T-cell (primary cell): ENCODE measurements around the gene NRG3. TPM values are rescaled to one million over a fixed set of nuclear protein-coding genes. Genes with fewer than 3 reads are reported as not detected.

Experiments
- ATAC-seq, 4 experiments: fragments of 200-7000 bp in 3 of 4; fragments of 150-1000 bp in 1 of 4; cut with Tn5 transposase; replicated peaks in 1 of 4; 1 replicate in 3 of 4; 2 replicates in 1 of 4; pipeline ENCODE4 v1.10.0; 2021; ENCODE audit warnings: moderate library complexity in 3 of 4, mild to moderate bottlenecking in 2 of 4, moderate number of reproducible peaks in 1 of 4
- CTCF ChIA-PET, 2 donors: fragments of 300-600 bp; sonication (Branson Sonifier 250); formaldehyde crosslinking; loops; one replicate each; lab custom pipeline; 2022; ENCODE audit warnings: antibody characterized with exemption in 2 of 2; lab: Charles Lee
- POLR2A ChIA-PET, 2 donors: fragments of 300-600 bp; sonication (Branson Sonifier 250); formaldehyde crosslinking; loops; one replicate each; lab custom pipeline; 2022; ENCODE audit warnings: antibody characterized with exemption in 2 of 2; lab: Charles Lee
- DNase-seq, 35 experiments: peaks; one replicate each; pipeline versions ENCODE4 v3.0.0 to v3.0.0-alpha.2; 2013 to 2023
- H3K27ac ChIP-seq: one replicate; pipeline ENCODE4 v1.5.1; 2013; ENCODE audit warnings: low read length
- H3K27me3 ChIP-seq, 2 experiments: replicated peaks in 1 of 2; 1 replicate in 1 of 2; 2 replicates in 1 of 2; pipeline versions ENCODE4 v1.6.1 to v1.7.0; 2013; ENCODE audit warnings: low read length in 1 of 2, mixed read lengths in 1 of 2; ENCODE audit not compliant: control insufficient read depth in 2 of 2, insufficient read depth in 2 of 2; ENCODE audit errors: extremely low read depth in 1 of 2
- H3K36me3 ChIP-seq, 2 donors: 1 replicate in 1 of 2; 2 replicates in 1 of 2; pipeline versions ENCODE4 v1.6.1 to v1.7.0; 2013; ENCODE audit warnings: low read length in 1 of 2; ENCODE audit not compliant: control insufficient read depth in 2 of 2, insufficient read depth in 1 of 2; ENCODE audit errors: extremely low read depth in 1 of 2
- H3K4me1 ChIP-seq, 2 experiments: 1 replicate in 1 of 2; 2 replicates in 1 of 2; pipeline versions ENCODE4 v1.6.1 to v1.7.0; 2013; ENCODE audit warnings: low read length in 2 of 2, mixed read lengths in 1 of 2; ENCODE audit not compliant: insufficient read depth in 2 of 2, control insufficient read depth in 1 of 2; ENCODE audit errors: extremely low read depth in 1 of 2
- H3K4me3 ChIP-seq, 2 donors: 1 replicate in 1 of 2; 2 replicates in 1 of 2; pipeline versions ENCODE4 v1.5.1 to v1.7.0; 2013; ENCODE audit warnings: mild to moderate bottlenecking in 2 of 2, low read length in 1 of 2, moderate library complexity in 1 of 2; ENCODE audit not compliant: control insufficient read depth in 1 of 2; ENCODE audit errors: extremely low read depth in 1 of 2
- H3K9me3 ChIP-seq: 2 replicates; pipeline ENCODE4 v1.7.0; 2013
- H3K27ac Mint-ChIP-seq, 2 donors: one replicate each; pipeline ENCODE4 v1.8.0; 2020 to 2021; ENCODE audit warnings: mild to moderate bottlenecking in 2 of 2, mixed read lengths in 2 of 2
- H3K27me3 Mint-ChIP-seq, 2 donors: one replicate each; pipeline ENCODE4 v1.8.0; 2021 to 2022; ENCODE audit warnings: mixed read lengths in 2 of 2
- H3K36me3 Mint-ChIP-seq: one replicate; pipeline ENCODE4 v1.8.0; 2021; ENCODE audit warnings: mixed read lengths
- H3K4me1 Mint-ChIP-seq, 3 donors: one replicate each; pipeline ENCODE4 v1.8.0; 2020 to 2022; ENCODE audit warnings: mixed read lengths in 3 of 3, mild to moderate bottlenecking in 1 of 3
- H3K4me3 Mint-ChIP-seq, 3 donors: one replicate each; pipeline ENCODE4 v1.8.0; 2020 to 2022; ENCODE audit warnings: mild to moderate bottlenecking in 3 of 3, mixed read lengths in 3 of 3, moderate library complexity in 3 of 3
- H3K9me3 Mint-ChIP-seq, 3 donors: one replicate each; pipeline ENCODE4 v1.8.0; 2020 to 2022; ENCODE audit warnings: mixed read lengths in 3 of 3
- WGBS: methylation state at CpG from one replicate; pipeline ENCODE4 v1.1.5; 2013; ENCODE audit warnings: missing lambda C conversion rate; ENCODE audit not compliant: insufficient coverage; 5-methylcytosine and 5-hydroxymethylcytosine counted together
- total RNA-seq, 35 experiments: library from RNA in 6 of 35; stranded (reverse) in 6 of 35; fragments of 120-200 nt in 1 of 35; gene quantifications; one replicate each; pipeline versions ENCODE4 v1.2.1 to v1.2.4 and lab custom pipeline; 2013 to 2026

The NRG3 gene
- total RNA-seq, 5 donors from 2014 or later (not counting 1 experiment from before 2014, with no cell fraction given): 0.12 TPM; not detected in 4

DNA sequence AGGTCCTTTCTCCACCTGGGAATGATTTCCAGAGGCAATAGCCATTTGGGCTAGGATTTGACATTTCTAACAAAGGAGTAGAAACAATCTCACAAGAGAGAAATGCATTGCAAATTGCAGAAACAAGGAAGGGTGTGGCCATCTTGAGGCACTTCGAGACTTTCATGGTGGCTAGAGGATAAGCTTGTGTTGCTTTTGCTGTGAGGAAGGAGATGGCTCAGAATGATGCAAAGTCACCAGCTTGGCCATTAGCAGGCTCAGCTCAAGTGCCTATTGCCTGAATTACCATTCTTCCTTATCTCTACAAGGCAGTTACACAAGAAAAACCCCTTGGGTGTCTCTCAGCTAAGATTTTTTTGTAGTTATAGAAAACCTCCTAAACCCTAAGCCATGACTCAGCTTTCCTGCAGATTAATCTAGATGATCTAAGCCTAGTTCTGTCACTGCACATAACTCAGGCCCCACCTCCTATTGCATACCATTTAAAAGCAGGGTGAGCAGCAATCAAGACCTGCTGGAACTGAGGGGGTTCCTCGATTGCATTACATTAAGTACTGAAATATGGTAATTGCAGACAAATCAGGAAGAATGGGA is 683.1 kb downstream of the NRG3 start:
- Mint-ChIP-seq H3K27me3 (no peaks in the 10 kb centered on the region), H3K27ac (no peak overlapping the region), H3K4me3 (no peak overlapping the region), H3K9me3 (peaks cover 0 to 2% (median 0%) of the 10 kb centered on the region in 3 donors), H3K4me1 (no peaks in the 10 kb centered on the region), H3K36me3 (no peaks in the 10 kb centered on the region)
- DNase-seq (no peak), ATAC-seq (no peak)
- Histone ChIP-seq H3K4me1 (no peaks in the 10 kb centered on the region), H3K9me3 (no peaks in the 10 kb centered on the region), H3K27me3 (no peaks in the 10 kb centered on the region), H3K27ac (no peak overlapping the region), H3K4me3 (no peak overlapping the region), H3K36me3 (no peaks in the 10 kb centered on the region)
- 0% methylated on average over 1 of the region's 2 CpGs for WGBS
- ChIA-PET POLR2A (no interaction called here), CTCF (interaction anchor here in 1 of 2 donors (0.5 kb wide), 1 partner anchor 294 kb away, joined by 4 read pairs; no protein-coding TSS in a partner anchor)

DNA sequence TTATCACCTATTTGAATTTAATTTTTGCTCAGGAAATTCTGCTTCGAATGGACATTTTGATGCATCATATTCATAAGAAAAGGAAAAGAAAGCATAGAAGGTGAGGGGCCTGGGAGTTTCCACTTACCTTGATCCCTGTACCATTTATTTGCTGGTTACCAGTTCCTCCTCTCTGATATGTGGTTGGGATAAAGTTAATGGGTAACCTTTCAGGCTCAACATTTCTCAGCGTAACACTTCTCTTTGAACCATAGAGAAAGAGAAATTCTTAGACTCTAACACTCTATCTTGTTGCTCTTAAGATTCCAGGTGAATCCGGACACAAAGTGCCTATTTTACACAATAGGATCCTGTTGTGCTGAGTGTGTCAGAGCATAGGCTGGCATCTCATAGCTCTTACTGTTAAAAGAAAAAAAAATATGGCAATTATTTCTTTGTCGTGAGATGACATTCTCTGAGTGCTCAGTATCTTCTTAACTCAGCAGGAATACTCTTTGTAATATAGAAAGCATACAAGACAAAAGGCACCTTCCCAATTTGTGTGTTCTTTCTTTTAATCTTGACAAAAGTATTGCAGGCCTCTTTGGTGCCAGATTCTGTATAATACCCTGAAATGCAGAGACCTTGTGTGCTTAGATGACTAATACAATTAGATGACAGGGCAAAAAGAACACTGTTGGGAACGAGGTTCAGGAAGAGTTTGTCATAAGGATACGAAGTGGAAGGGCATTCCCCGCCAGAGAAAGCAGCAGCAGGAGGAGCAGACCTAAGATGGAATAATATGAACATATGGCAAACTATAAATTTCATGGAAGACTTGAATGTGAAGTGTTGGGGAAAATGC is 689.6 kb downstream of the NRG3 start:
- no peak overlapping the region for H3K27ac ChIP-seq
- POLR2A ChIA-PET: no interaction called here
- H3K4me3 Mint-ChIP-seq: no peak overlapping the region
- H3K27ac Mint-ChIP-seq: no peak overlapping the region
- no peaks in the 10 kb centered on the region for H3K4me1 ChIP-seq
- no peak for DNase-seq
- H3K27me3 ChIP-seq: no peaks in the 10 kb centered on the region
- H3K36me3 ChIP-seq: no peaks in the 10 kb centered on the region
- no peaks in the 10 kb centered on the region for H3K4me1 Mint-ChIP-seq
- CTCF ChIA-PET: no interaction called here
- H3K9me3 ChIP-seq: no peaks in the 10 kb centered on the region
- WGBS: 17% methylated on average over 1 of the region's 7 CpGs
- ATAC-seq: no peak
- no peaks in the 10 kb centered on the region for H3K27me3 Mint-ChIP-seq
- no peaks in the 10 kb centered on the region for H3K36me3 Mint-ChIP-seq
- H3K4me3 ChIP-seq: no peak overlapping the region
- H3K9me3 Mint-ChIP-seq: peaks cover 0 to 14% (median 3%) of the 10 kb centered on the region in 3 donors

GRCh38 chr10:82565197-82565575 is 690.2 kb downstream of the NRG3 start:
- POLR2A ChIA-PET: no interaction called here
- ATAC-seq (no peak), DNase-seq (no peak)
- Histone ChIP-seq H3K27me3 (no peaks in the 10 kb centered on the region), H3K27ac (no peak overlapping the region), H3K36me3 (no peaks in the 10 kb centered on the region), H3K4me1 (no peaks in the 10 kb centered on the region), H3K4me3 (no peak overlapping the region), H3K9me3 (no peaks in the 10 kb centered on the region)
- Mint-ChIP-seq H3K4me1 (no peaks in the 10 kb centered on the region), H3K9me3 (peaks cover 0 to 17% (median 3%) of the 10 kb centered on the region in 3 donors), H3K4me3 (no peak overlapping the region), H3K36me3 (no peaks in the 10 kb centered on the region), H3K27me3 (no peaks in the 10 kb centered on the region), H3K27ac (no peak overlapping the region)
- CTCF ChIA-PET: no interaction called here

DNA sequence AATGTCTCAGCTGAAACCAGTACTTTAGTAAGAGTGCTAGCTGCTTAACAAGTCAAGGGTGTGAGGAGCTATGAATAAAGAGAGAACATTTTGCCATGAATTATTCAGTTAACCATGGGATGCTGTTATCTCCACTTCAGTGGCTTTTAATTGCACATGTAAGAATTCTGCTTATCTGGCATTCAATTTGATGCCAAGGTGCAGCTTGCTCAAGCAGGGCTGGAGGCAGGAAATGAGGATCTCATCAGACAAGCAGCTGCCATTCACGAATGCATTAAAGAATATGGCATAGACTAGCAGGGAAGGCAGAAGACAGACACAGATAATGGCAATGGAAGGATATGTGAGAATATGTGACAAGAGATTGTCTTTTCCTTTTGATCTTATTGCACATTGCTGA is 697.8 kb downstream of the NRG3 start:
- no peak for DNase-seq
- WGBS: 55% methylated on average over 1 of the region's 1 CpG
- H3K36me3 Mint-ChIP-seq: no peaks in the 10 kb centered on the region
- H3K9me3 Mint-ChIP-seq: peaks cover 0 to 19% (median 3%) of the 10 kb centered on the region in 3 donors
- POLR2A ChIA-PET: no interaction called here
- H3K36me3 ChIP-seq: no peaks in the 10 kb centered on the region
- CTCF ChIA-PET: no interaction called here
- H3K4me1 ChIP-seq: no peaks in the 10 kb centered on the region
- no peak overlapping the region for H3K27ac ChIP-seq
- ATAC-seq: no peak
- H3K4me3 Mint-ChIP-seq: no peak overlapping the region
- no peaks in the 10 kb centered on the region for H3K4me1 Mint-ChIP-seq
- no peaks in the 10 kb centered on the region for H3K27me3 Mint-ChIP-seq
- no peaks in the 10 kb centered on the region for H3K27me3 ChIP-seq
- no peaks in the 10 kb centered on the region for H3K9me3 ChIP-seq
- no peak overlapping the region for H3K27ac Mint-ChIP-seq
- H3K4me3 ChIP-seq: no peak overlapping the region

DNA sequence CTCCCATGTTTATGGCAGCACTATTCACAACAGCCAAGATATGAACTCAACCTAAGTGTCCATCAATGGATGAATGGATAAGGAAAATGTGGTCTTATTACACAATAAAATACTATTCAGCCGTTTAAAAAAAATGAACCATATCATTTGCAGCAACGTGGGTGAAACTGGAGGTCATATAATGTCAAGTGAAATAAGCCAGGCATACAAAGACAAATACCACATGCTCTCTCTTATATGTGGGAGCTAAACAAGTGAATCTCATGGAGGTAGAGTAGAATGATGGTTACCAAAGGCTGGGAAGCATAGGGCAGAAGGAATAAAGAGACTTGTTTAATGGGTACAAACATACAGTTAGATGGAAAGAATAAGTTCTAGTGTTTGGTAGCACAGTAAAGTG is 699.1 kb downstream of the NRG3 start:
- Histone ChIP-seq H3K36me3 (no peaks in the 10 kb centered on the region), H3K27ac (no peak overlapping the region), H3K4me1 (no peaks in the 10 kb centered on the region), H3K4me3 (no peak overlapping the region), H3K27me3 (no peaks in the 10 kb centered on the region), H3K9me3 (no peaks in the 10 kb centered on the region)
- DNase-seq (no peak), ATAC-seq (no peak)
- no CpG with 5 or more reads among the region's 2 CpGs for WGBS
- Mint-ChIP-seq H3K36me3 (no peaks in the 10 kb centered on the region), H3K4me3 (no peak overlapping the region), H3K4me1 (no peaks in the 10 kb centered on the region), H3K27ac (no peak overlapping the region), H3K27me3 (no peaks in the 10 kb centered on the region), H3K9me3 (peaks cover 0 to 15% (median 3%) of the 10 kb centered on the region in 3 donors)
- CTCF ChIA-PET: no interaction called here
- POLR2A ChIA-PET: no interaction called here

- H3K36me3 ChIP-seq: no peaks in the 10 kb centered on the region
- ATAC-seq (no peak), DNase-seq (no peak)
- H3K27ac ChIP-seq: no peak overlapping the region
- Mint-ChIP-seq H3K27me3 (no peaks in the 10 kb centered on the region), H3K9me3 (peaks cover 0 to 11% (median 3%) of the 10 kb centered on the region in 3 donors), H3K4me1 (no peaks in the 10 kb centered on the region), H3K36me3 (no peaks in the 10 kb centered on the region), H3K27ac (no peak overlapping the region), H3K4me3 (no peak overlapping the region)
- no peaks in the 10 kb centered on the region for H3K9me3 ChIP-seq
- POLR2A ChIA-PET: no interaction called here
- no peak overlapping the region for H3K4me3 ChIP-seq
- no peaks in the 10 kb centered on the region for H3K27me3 ChIP-seq
- no peaks in the 10 kb centered on the region for H3K4me1 ChIP-seq
- WGBS: no CpG with 5 or more reads among the region's 3 CpGs
- CTCF ChIA-PET: interaction anchor here in 1 of 2 donors (0.6 kb wide), 1 partner anchor 370 kb away, joined by 3 read pairs; no protein-coding TSS in a partner anchor
Measured at GRCh38 chr10:82575318-82575717, 700.3 kb downstream of the NRG3 start.
